ENCODE results near the gene SRSF3. TPM values are rescaled to one million over a fixed set of nuclear protein-coding genes. Genes with fewer than 3 reads are reported as not detected.

Gene SRSF3
- polyA plus RNA-seq, 1 donor from 2014 or later = 393 TPM

- no peaks in the 10 kb centered on the region for H3K27me3 ChIP-seq (ENCODE audit: insufficient read depth, low read depth, low read length)
- H3K9ac ChIP-seq (ENCODE audit: low read length) = no peak overlapping the region
- H3K27ac ChIP-seq (ENCODE audit: low read length) = no peak overlapping the region
- no peak overlapping the region for H3K4me2 ChIP-seq (ENCODE audit: low read length)
- no peaks in the 10 kb centered on the region for H4K20me1 ChIP-seq (ENCODE audit: insufficient read depth)
- H3K9me2 ChIP-seq (ENCODE audit: insufficient read depth, low read length) = no peaks in the 10 kb centered on the region
- H3K79me2 ChIP-seq (replicated peaks; ENCODE audit: insufficient read depth, low read length) = peaks cover 12% of the 10 kb centered on the region
- H3K4me3 ChIP-seq (ENCODE audit: low read length) = no peak overlapping the region
- H3K36me3 ChIP-seq (ENCODE audit: insufficient read depth, low read length) = no peaks in the 10 kb centered on the region
- H3K9me3 ChIP-seq (ENCODE audit: low read length) = no peaks in the 10 kb centered on the region
- no peaks in the 10 kb centered on the region for H3F3A ChIP-seq (ENCODE audit: insufficient read depth, low read length, poor library complexity, severe bottlenecking)
- no peak for TF ChIP-seq TAF1 (IDR thresholded peaks at IDR 0.05; ENCODE audit: low read depth)
- TF ChIP-seq EZH2 (IDR thresholded peaks at IDR 0.05; ENCODE audit: borderline replicate concordance, insufficient read depth, low read length, poor library complexity, severe bottlenecking) = no peak
- H2AFZ ChIP-seq (ENCODE audit: low read depth, low read length) = no peak overlapping the region
Observed at GRCh38 chr6:36550473-36551000, 43.6 kb upstream of the SRSF3 start.

GRCh38 chr6:36555750-36556252, 38.4 kb upstream of the SRSF3 start:
- H3K79me2 ChIP-seq (replicated peaks; ENCODE audit: insufficient read depth, low read length) = no peaks in the 10 kb centered on the region
- no peak for TF ChIP-seq POLR2AphosphoS5 (IDR thresholded peaks at IDR 0.05)
- no peak for TF ChIP-seq EP300 (conservative IDR thresholded peaks at IDR 0.05; ENCODE audit: poor library complexity, severe bottlenecking)
- no peak for TF ChIP-seq SMC3 (conservative IDR thresholded peaks at IDR 0.05; ENCODE audit: poor library complexity)
- no peak for TF ChIP-seq REST (IDR thresholded peaks at IDR 0.05; ENCODE audit: borderline replicate concordance)
- no peak for TF ChIP-seq EZH2 (IDR thresholded peaks at IDR 0.05; ENCODE audit: borderline replicate concordance, insufficient read depth, low read length, poor library complexity, severe bottlenecking)
- TF ChIP-seq TAF1 (IDR thresholded peaks at IDR 0.05; ENCODE audit: low read depth) = no peak
- no peak for TF ChIP-seq CTCF (IDR thresholded peaks at IDR 0.05; ENCODE audit: poor library complexity, severe bottlenecking)
- TF ChIP-seq RAD21 (conservative IDR thresholded peaks at IDR 0.05) = no peak
- TF ChIP-seq MXI1 (conservative IDR thresholded peaks at IDR 0.05; ENCODE audit: poor library complexity, severe bottlenecking) = no peak
- no peaks in the 10 kb centered on the region for H4K20me1 ChIP-seq (ENCODE audit: insufficient read depth)
- no peaks in the 10 kb centered on the region for H3K9me2 ChIP-seq (ENCODE audit: insufficient read depth, low read length)
- H3F3A ChIP-seq (ENCODE audit: insufficient read depth, low read length, poor library complexity, severe bottlenecking) = no peaks in the 10 kb centered on the region
- H3K27ac ChIP-seq (ENCODE audit: low read length) = no peak overlapping the region
- no peaks in the 10 kb centered on the region for H3K36me3 ChIP-seq (ENCODE audit: insufficient read depth, low read length)
- H2AFZ ChIP-seq (ENCODE audit: low read depth, low read length) = no peak overlapping the region
- H3K27me3 ChIP-seq (ENCODE audit: insufficient read depth, low read depth, low read length) = no peaks in the 10 kb centered on the region
- no peaks in the 10 kb centered on the region for H3K9me3 ChIP-seq (ENCODE audit: low read length)
- H3K9ac ChIP-seq (ENCODE audit: low read length) = no peak overlapping the region
- no peak overlapping the region for H3K4me2 ChIP-seq (ENCODE audit: low read length)
- no peak overlapping the region for H3K4me3 ChIP-seq (ENCODE audit: low read length)
